Testis (tissue), 3 donors: ENCODE data around the gene SPTSSA. TPM values are rescaled to one million over a fixed set of nuclear protein-coding genes. Genes with fewer than 3 reads are reported as not detected.
"Not testable (repeated sequence)": the region's sequence is repeated elsewhere in the genome, so short reads cannot be mapped to it uniquely, and the experiment has no call there.

Experiments used
- DNase-seq: peaks from one replicate; pipeline ENCODE4 v3.0.0-alpha.2; 2019
- H3K27ac ChIP-seq, 2 donors: fragments of 200-600 bp; sonication (generic); one replicate each; pipeline ENCODE4 v1.5.1; 2019
- H3K27me3 ChIP-seq: fragments of 200-600 bp; sonication (generic); one replicate; pipeline ENCODE4 v1.5.1; 2019
- H3K36me3 ChIP-seq: fragments of 200-600 bp; sonication (generic); one replicate; pipeline ENCODE4 v1.5.1; 2017; ENCODE audit warnings: low read depth; ENCODE audit errors: missing control alignments
- H3K4me1 ChIP-seq: fragments of 200-600 bp; sonication (generic); one replicate; pipeline ENCODE4 v1.5.1; 2019
- H3K4me3 ChIP-seq, 2 donors: fragments of 200-600 bp; sonication (generic); one replicate each; pipeline ENCODE4 v1.5.1; 2017 to 2019
- H3K9me3 ChIP-seq: fragments of 200-600 bp; sonication (generic); one replicate; pipeline ENCODE4 v1.5.1; 2017
- POLR2A ChIP-seq: fragments of 450-650 bp; IDR thresholded peaks from one replicate; pipeline ENCODE4 v1.6.1; 2017; ENCODE audit warnings: antibody characterized with exemption, mild to moderate bottlenecking, moderate library complexity
- WGBS, 2 donors: methylation state at CpG; one replicate each; pipeline ENCODE4 v1.1.5; 2018; 5-methylcytosine and 5-hydroxymethylcytosine counted together
- intact Hi-C: fragments of 100-400 bp; cut with DNase I; formaldehyde crosslinking; loops from one replicate; pipeline ENCODE4 v1.15.1; 2023; ENCODE audit warnings: low total_unique reads
- polyA plus RNA-seq: library from polyadenylated mRNA; stranded (reverse); fragments of 350-450 nt; fragmentation: Illumina TruSeq; extraction: RNeasy Lipid Tissue Mini Kit (QIAGEN cat#74804); gene quantifications from one replicate; pipeline ENCODE4 v1.2.3, GENCODE V29; 2014; ENCODE audit warnings: low read depth, low replicate concordance; ENCODE audit not compliant: insufficient read depth
- total RNA-seq, 2 donors: library from RNA; depleted of rRNA; stranded (reverse); fragments of >200 nt; gene quantifications; one replicate each; pipeline ENCODE4 v1.2.3, GENCODE V29; 2016
- TF ChIP-seq, protein P1 (sequence below), 3 experiments: fragments of 450-650 bp in 2 of 3; fragments of 200-600 bp in 1 of 3; sonication (generic) in 1 of 3; IDR thresholded peaks; one replicate each; pipeline ENCODE4 v1.5.1; 2016 to 2019; ENCODE audit warnings: antibody characterized with exemption in 3 of 3, mild to moderate bottlenecking in 2 of 3, moderate library complexity in 1 of 3

SPTSSA gene
- total and polyA plus RNA-seq, 3 donors from 2014 or later, result 9.2 to 14.4 (median 10.4) TPM

DNA sequence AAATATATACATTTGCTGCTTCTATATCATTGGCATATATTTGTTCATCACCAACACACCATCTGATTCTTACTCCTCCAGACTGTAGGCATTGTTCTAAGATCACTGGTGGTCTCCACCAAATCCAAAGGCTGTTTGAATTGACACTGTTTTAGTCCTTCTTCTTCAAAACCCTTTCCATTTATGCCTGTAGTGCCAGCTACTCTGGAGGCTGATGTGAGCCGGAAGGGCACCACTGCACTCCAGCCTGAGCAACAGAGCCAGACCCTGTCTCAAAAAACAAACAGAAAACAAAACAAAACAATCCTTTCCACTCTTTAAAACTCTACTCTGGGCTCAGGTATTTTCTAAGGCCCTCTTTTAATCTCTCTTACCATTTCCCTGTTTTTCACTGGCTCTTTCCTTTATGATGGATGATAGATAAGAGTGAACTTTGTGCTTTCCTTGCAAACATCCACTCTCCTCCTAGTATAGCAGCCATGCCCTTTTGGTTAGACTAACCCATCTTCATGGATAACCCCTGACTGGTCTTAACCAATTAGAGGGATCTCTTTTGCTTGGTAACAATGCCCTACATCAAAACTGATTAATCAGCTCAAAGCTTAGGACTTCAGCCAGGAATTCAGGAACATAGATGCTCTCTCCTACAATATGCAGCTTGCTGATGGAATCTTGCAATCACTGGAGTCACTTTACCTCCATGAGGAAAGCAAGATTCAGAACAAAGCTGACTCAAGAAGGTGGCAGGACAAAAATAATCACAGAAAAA lies 24.9 kb downstream of the SPTSSA start:
- H3K27me3 ChIP-seq, result no peaks in the 10 kb centered on the region
- H3K27ac ChIP-seq, result no peak overlapping the region
- no peak for TF ChIP-seq POLR2A
- TF ChIP-seq, protein P1, sequence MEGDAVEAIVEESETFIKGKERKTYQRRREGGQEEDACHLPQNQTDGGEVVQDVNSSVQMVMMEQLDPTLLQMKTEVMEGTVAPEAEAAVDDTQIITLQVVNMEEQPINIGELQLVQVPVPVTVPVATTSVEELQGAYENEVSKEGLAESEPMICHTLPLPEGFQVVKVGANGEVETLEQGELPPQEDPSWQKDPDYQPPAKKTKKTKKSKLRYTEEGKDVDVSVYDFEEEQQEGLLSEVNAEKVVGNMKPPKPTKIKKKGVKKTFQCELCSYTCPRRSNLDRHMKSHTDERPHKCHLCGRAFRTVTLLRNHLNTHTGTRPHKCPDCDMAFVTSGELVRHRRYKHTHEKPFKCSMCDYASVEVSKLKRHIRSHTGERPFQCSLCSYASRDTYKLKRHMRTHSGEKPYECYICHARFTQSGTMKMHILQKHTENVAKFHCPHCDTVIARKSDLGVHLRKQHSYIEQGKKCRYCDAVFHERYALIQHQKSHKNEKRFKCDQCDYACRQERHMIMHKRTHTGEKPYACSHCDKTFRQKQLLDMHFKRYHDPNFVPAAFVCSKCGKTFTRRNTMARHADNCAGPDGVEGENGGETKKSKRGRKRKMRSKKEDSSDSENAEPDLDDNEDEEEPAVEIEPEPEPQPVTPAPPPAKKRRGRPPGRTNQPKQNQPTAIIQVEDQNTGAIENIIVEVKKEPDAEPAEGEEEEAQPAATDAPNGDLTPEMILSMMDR (IDR thresholded peaks at IDR 0.05), result no peak
- no peaks in the 10 kb centered on the region for H3K36me3 ChIP-seq
- DNase-seq, result no peak
- intact Hi-C loops, result no loop called here
- H3K4me3 ChIP-seq, result no peak overlapping the region
- 95 to 100% methylated on average over 1 of the region's 1 CpG for WGBS, 2 donors
- H3K4me1 ChIP-seq, result no peaks in the 10 kb centered on the region
- no peaks in the 10 kb centered on the region for H3K9me3 ChIP-seq

GRCh38 chr14:34436118-34436905 lies 25.7 kb downstream of the SPTSSA start:
- no peak for DNase-seq
- Histone ChIP-seq H3K9me3 (no peaks in the 10 kb centered on the region), H3K27me3 (no peaks in the 10 kb centered on the region), H3K36me3 (no peaks in the 10 kb centered on the region), H3K27ac (no peak overlapping the region), H3K4me1 (no peaks in the 10 kb centered on the region), H3K4me3 (no peak overlapping the region)
- WGBS, 2 donors, result 86 to 100% methylated on average over 1 of the region's 1 CpG
- TF ChIP-seq, protein P1 (IDR thresholded peaks at IDR 0.05), result no peak
- no peak for TF ChIP-seq POLR2A
- intact Hi-C loops, result no loop called here

GRCh38 chr14:34433957-34434356 lies 28.1 kb downstream of the SPTSSA start:
- Histone ChIP-seq H3K4me1 (no peaks in the 10 kb centered on the region), H3K4me3 (no peak overlapping the region), H3K27me3 (no peaks in the 10 kb centered on the region), H3K9me3 (no peaks in the 10 kb centered on the region), H3K36me3 (no peaks in the 10 kb centered on the region), H3K27ac (no peak overlapping the region)
- 94 to 99% methylated on average over 2 of the region's 2 CpGs for WGBS, 2 donors
- no peak for DNase-seq
- intact Hi-C loops, result no loop called here
- TF ChIP-seq, protein P1 (IDR thresholded peaks at IDR 0.05), result no peak
- TF ChIP-seq POLR2A, result no peak

- H3K9me3 ChIP-seq, H3K27me3 ChIP-seq, H3K4me1 ChIP-seq, DNase-seq, intact Hi-C loops, H3K27ac ChIP-seq, H3K4me3 ChIP-seq, H3K36me3 ChIP-seq: not testable (repeated sequence)
- 86 to 90% methylated on average over 5 of the region's 5 CpGs for WGBS, 2 donors
Measured at GRCh38 chr14:34428102-34428466, 34.0 kb downstream of the SPTSSA start.
